PC-9 (cell line): ENCODE measurements around the gene PCNA. TPM values are rescaled to one million over a fixed set of nuclear protein-coding genes. Genes with fewer than 3 reads are reported as not detected.

ENCODE experiments used
- BruUV-seq: library from RNA; stranded (reverse); fragments of 400-500 nt; replicated peaks from 2 replicates; lab custom pipeline; 2021; lab: Mats Ljungman, UMichigan
- CTCF ChIA-PET: fragments of 300-600 bp; sonication (Branson Sonifier 250); formaldehyde crosslinking; loops from one replicate; lab custom pipeline; 2022; ENCODE audit warnings: antibody characterized with exemption; lab: Charles Lee
- POLR2A ChIA-PET: fragments of 300-600 bp; sonication (Branson Sonifier 250); formaldehyde crosslinking; loops from one replicate; lab custom pipeline; 2022; ENCODE audit warnings: antibody characterized with exemption; ENCODE audit not compliant: unreplicated experiment; lab: Charles Lee
- DNase-seq, 2 experiments: peaks; one replicate each; pipeline versions ENCODE4 v3.0.0 to v3.0.0-alpha.2; 2015 to 2022; ENCODE audit warnings: mixed read lengths in 1 of 2
- H2AFZ ChIP-seq: fragments of 200-600 bp; sonication (generic); 2 replicates; pipeline ENCODE4 v1.8.1; 2017; ENCODE audit warnings: antibody characterized with exemption
- H3F3A ChIP-seq: fragments of 200-600 bp; sonication (generic); 2 replicates; pipeline ENCODE4 v1.8.1; 2017; ENCODE audit warnings: antibody characterized with exemption, mild to moderate bottlenecking, low read depth; ENCODE audit not compliant: insufficient read depth
- H3K27ac ChIP-seq: fragments of 200-600 bp; sonication (generic); 2 replicates; pipeline ENCODE4 v1.6.1; 2016; ENCODE audit warnings: mixed run types
- H3K27me3 ChIP-seq: fragments of 200-600 bp; sonication (generic); 2 replicates; pipeline ENCODE4 v1.6.1; 2016; ENCODE audit warnings: low read depth, mixed run types; ENCODE audit not compliant: insufficient read depth
- H3K36me3 ChIP-seq: fragments of 200-600 bp; sonication (generic); 2 replicates; pipeline ENCODE4 v1.6.1; 2016; ENCODE audit warnings: low read depth, mixed run types
- H3K4me1 ChIP-seq: fragments of 200-600 bp; sonication (generic); replicated peaks from 2 replicates; pipeline ENCODE4 v1.6.1; 2016; ENCODE audit warnings: mixed run types; ENCODE audit not compliant: insufficient read depth
- H3K4me2 ChIP-seq: fragments of 200-600 bp; sonication (generic); 2 replicates; pipeline ENCODE4 v1.6.1; 2017; ENCODE audit warnings: mixed run types
- H3K4me3 ChIP-seq: fragments of 200-600 bp; sonication (generic); 2 replicates; pipeline ENCODE4 v1.6.1; 2016; ENCODE audit warnings: mixed run types
- H3K79me2 ChIP-seq: fragments of 200-600 bp; sonication (generic); 2 replicates; pipeline ENCODE4 v1.6.1; 2017; ENCODE audit warnings: low read depth, mixed run types
- H3K9me2 ChIP-seq: fragments of 200-600 bp; sonication (generic); 2 replicates; pipeline ENCODE4 v1.8.1; 2017; ENCODE audit warnings: mild to moderate bottlenecking; ENCODE audit not compliant: insufficient read depth
- H3K9me3 ChIP-seq: fragments of 200-600 bp; sonication (generic); 2 replicates; pipeline ENCODE4 v1.8.1; 2016; ENCODE audit warnings: low read depth; ENCODE audit not compliant: insufficient read depth
- H4K20me1 ChIP-seq: fragments of 200-600 bp; sonication (generic); 2 replicates; pipeline ENCODE4 v1.8.1; 2017; ENCODE audit not compliant: insufficient read depth
- EZH2 ChIP-seq: fragments of 200-600 bp; sonication (generic); IDR thresholded peaks from 2 replicates; pipeline ENCODE4 v1.8.0; 2017; ENCODE audit warnings: antibody characterized with exemption, low read depth
- intact Hi-C: fragments of 100-400 bp; cut with micrococcal nuclease; formaldehyde crosslinking; loops from one replicate; pipeline ENCODE4 v1.10.0; 2022; ENCODE audit not compliant: unreplicated experiment
- total RNA-seq: library from RNA; stranded (reverse); gene quantifications from 2 replicates; pipeline ENCODE4 v1.2.3, GENCODE V29; 2021
- TF ChIP-seq, protein P1 (sequence below): fragments of 200-600 bp; sonication (generic); conservative IDR thresholded peaks from 2 replicates; pipeline ENCODE4 v1.6.1; 2017; ENCODE audit warnings: mixed run types, antibody characterized with exemption, mild to moderate bottlenecking, moderate library complexity

Gene PCNA
- total RNA-seq, 1 experiment from 2014 or later = 207 TPM

GRCh38 chr20:5128886-5129285, 9.1 kb upstream of the PCNA start:
- Histone ChIP-seq H4K20me1 (0 out of 2 replicates have a peak, but pooled peaks cover 3% of the 10 kb centered on the region), H3K9me3 (no peaks in the 10 kb centered on the region), H3K4me2 (peak overlapping the region; percentile 82), H3F3A (no peaks in the 10 kb centered on the region; the same call in 1 of the 2 replicates), H3K4me3 (no peak overlapping the region), H3K27me3 (no peaks in the 10 kb centered on the region), H3K4me1 (peaks cover 14% of the 10 kb centered on the region), H3K79me2 (peaks cover 67% of the 10 kb centered on the region), H3K27ac (no peak overlapping the region), H3K36me3 (no peaks in the 10 kb centered on the region), H3K9me2 (no peaks in the 10 kb centered on the region), H2AFZ (no peak overlapping the region)
- no peak for DNase-seq
- ChIA-PET CTCF (interaction anchor here (0.6 kb wide), 1 partner anchor 164 kb away, joined by 10 read pairs; no protein-coding TSS in a partner anchor), POLR2A (interaction anchor here (0.5 kb wide), 1 partner anchor 722 kb away, joined by 3 read pairs; no protein-coding TSS in a partner anchor)
- no TSS peak for BruUV-seq
- TF ChIP-seq, protein P1, sequence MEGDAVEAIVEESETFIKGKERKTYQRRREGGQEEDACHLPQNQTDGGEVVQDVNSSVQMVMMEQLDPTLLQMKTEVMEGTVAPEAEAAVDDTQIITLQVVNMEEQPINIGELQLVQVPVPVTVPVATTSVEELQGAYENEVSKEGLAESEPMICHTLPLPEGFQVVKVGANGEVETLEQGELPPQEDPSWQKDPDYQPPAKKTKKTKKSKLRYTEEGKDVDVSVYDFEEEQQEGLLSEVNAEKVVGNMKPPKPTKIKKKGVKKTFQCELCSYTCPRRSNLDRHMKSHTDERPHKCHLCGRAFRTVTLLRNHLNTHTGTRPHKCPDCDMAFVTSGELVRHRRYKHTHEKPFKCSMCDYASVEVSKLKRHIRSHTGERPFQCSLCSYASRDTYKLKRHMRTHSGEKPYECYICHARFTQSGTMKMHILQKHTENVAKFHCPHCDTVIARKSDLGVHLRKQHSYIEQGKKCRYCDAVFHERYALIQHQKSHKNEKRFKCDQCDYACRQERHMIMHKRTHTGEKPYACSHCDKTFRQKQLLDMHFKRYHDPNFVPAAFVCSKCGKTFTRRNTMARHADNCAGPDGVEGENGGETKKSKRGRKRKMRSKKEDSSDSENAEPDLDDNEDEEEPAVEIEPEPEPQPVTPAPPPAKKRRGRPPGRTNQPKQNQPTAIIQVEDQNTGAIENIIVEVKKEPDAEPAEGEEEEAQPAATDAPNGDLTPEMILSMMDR = no peak
- TF ChIP-seq EZH2 = no peak
- intact Hi-C loops = no loop called here

DNA sequence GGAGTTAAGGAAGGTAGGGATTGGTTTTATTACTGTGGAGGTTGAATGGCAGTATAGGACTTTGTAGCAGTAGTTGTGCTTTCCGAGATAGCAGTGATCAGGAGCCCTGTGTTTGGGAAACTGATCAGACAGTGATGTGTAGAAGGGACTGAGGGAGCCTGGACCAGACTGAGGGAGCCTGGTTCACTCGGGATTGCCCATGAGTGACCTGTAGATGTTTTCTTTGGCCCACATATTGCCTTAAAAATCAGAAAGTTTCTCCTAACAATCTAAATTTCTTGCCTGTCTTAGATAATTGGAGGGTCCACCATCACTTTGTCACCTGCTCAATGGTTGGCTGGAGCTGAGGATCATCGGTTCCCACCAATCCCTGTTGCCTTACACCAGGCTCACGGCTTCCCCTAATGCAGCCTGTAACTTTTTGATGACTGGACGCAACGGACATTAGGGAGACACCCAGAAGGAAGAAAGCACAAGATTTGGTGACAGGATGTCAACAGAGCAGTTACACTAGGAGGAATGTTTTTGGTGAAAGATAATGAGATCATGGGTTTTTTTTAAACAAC, 8.2 kb upstream of the PCNA start:
- peaks cover 58% of the 10 kb centered on the region for H3K79me2 ChIP-seq
- H3K4me2 ChIP-seq = peak overlapping the region; percentile 82
- no peaks in the 10 kb centered on the region for H3K9me2 ChIP-seq
- ChIA-PET POLR2A (no interaction called here), CTCF (interaction anchor here (2.2 to 2.4 kb wide), 2 partner anchors 41 to 65 kb away, joined by 11 to 105 read pairs; no protein-coding TSS in a partner anchor)
- intact Hi-C loops = loop anchor here (2.0 kb wide), 1 partner anchor 25 kb away; no protein-coding TSS in a partner anchor
- BruUV-seq = TSS peak; percentile 32
- H3K27ac ChIP-seq = peak overlapping the region; percentile 67
- H3F3A ChIP-seq = no peaks in the 10 kb centered on the region; the same call in 1 of the 2 replicates
- H3K4me3 ChIP-seq = peak overlapping the region; percentile 69
- no peaks in the 10 kb centered on the region for H3K27me3 ChIP-seq
- no peaks in the 10 kb centered on the region for H3K9me3 ChIP-seq
- H2AFZ ChIP-seq = peak overlapping the region; percentile 60
- 0 out of 2 replicates have a peak, but pooled peaks cover 3% of the 10 kb centered on the region for H4K20me1 ChIP-seq
- H3K4me1 ChIP-seq = peaks cover 14% of the 10 kb centered on the region
- DNase-seq = no peak
- no peak for TF ChIP-seq EZH2
- no peaks in the 10 kb centered on the region for H3K36me3 ChIP-seq

GRCh38 chr20:5127204-5127858, 7.6 kb upstream of the PCNA start:
- POLR2A ChIA-PET = interaction anchor here (0.6 to 0.7 kb wide), 4 partner anchors 45 to 811 kb away, joined by 3 to 21 read pairs (median 10); no protein-coding TSS in a partner anchor
- DNase-seq = peak; percentile 44 to 68

More at GRCh38 chr20:5127204-5127858, 7.6 kb upstream of the PCNA start:
- H3K9me3 ChIP-seq = no peaks in the 10 kb centered on the region
- no peaks in the 10 kb centered on the region; the same call in 1 of the 2 replicates for H3F3A ChIP-seq
- TF ChIP-seq EZH2 = no peak
- TF ChIP-seq, protein P1 = no peak
- peaks cover 14% of the 10 kb centered on the region for H3K4me1 ChIP-seq
- peak overlapping the region; percentile 60 for H2AFZ ChIP-seq
- intact Hi-C loops = loop anchor here (2.0 kb wide), 1 partner anchor 25 kb away; no protein-coding TSS in a partner anchor
- H3K27me3 ChIP-seq = no peaks in the 10 kb centered on the region
- H3K36me3 ChIP-seq = no peaks in the 10 kb centered on the region
- peak overlapping the region; percentile 67 for H3K27ac ChIP-seq
- H3K79me2 ChIP-seq = peaks cover 52% of the 10 kb centered on the region
- 0 out of 2 replicates have a peak, but pooled peaks cover 3% of the 10 kb centered on the region for H4K20me1 ChIP-seq
- no peaks in the 10 kb centered on the region for H3K9me2 ChIP-seq
- H3K4me2 ChIP-seq = peak overlapping the region; percentile 82
- CTCF ChIA-PET = interaction anchor here (0.5 to 2.4 kb wide), 15 partner anchors 14 to 414 kb away, joined by 3 to 105 read pairs (median 9); no protein-coding TSS in a partner anchor
- no TSS peak for BruUV-seq
- peak overlapping the region; percentile 69 for H3K4me3 ChIP-seq
